ENCODE measurements around the gene PRKG1. TPM values are rescaled to one million over a fixed set of nuclear protein-coding genes. Genes with fewer than 3 reads are reported as not detected.

The PRKG1 gene
- total and polyA plus RNA-seq, 2 of the 4 experiments (the other 2 are of a cell fraction): 3.5 to 18.3 TPM

DNA sequence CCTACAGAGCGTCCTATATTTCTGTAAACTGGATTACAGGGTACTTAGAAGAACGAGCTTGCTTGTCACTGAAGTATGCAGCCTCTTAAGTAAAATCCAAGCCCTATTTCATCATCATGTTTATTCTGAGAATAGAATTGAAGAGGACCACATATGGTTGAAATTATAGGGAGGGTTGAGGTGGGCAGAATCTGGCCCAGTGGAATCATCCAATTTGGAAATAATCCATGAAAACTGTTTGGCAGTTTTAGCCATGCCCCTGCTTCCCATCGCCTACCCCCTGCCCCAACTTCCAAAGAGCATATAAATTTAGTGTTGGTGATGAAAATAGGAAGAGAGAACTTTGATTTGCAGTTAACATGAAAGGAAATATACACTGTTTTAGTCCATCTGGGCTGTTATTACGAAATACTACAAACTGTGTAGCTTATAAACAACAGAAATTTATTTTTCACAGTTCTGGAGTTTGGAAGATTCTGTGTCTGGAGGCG is 150.4 kb downstream of the PRKG1 start:
- DNase-seq (peak; percentile 88), ATAC-seq (ENCODE audit: low read depth) (peak; percentile 88)
- no TSS peak for BruUV-seq (replicated peaks)
- peaks cover 17 to 41% of the 10 kb centered on the region in 2 experiments for H3K79me1 ChIP-seq (ENCODE audit: low read depth in 1 of 2, low read length in 2 of 2)
- H3K4ac ChIP-seq (ENCODE audit: low read depth, low read length): peak overlapping the region; percentile 90
- ChIA-PET CTCF (interaction anchor here (0.7 kb wide), 1 partner anchor 8 kb away, joined by 3 read pairs; no protein-coding TSS in a partner anchor), POLR2A (ENCODE audit: unreplicated experiment) (no interaction called here)
- no peak overlapping the region for H2AFZ ChIP-seq (replicated peaks; ENCODE audit: low read length, poor library complexity)
- H3K56ac ChIP-seq (ENCODE audit: extremely low read depth, insufficient read depth, low read length): peak overlapping the region; percentile 77; the same call in 1 of the 2 replicates
- H4K8ac ChIP-seq (ENCODE audit: low read depth in 2 of 2, low read length in 2 of 2): peak overlapping the region; percentile 72 to 83; a peak in 3 of 4 replicates
- WGBS, 2 experiments (ENCODE audit: extremely low coverage in 2 of 2, insufficient read length in 1 of 2): no CpG with 5 or more reads among the region's 5 CpGs
- peak overlapping the region; percentile 67 for H3K9ac ChIP-seq (ENCODE audit: low read depth, low read length)
- peak overlapping the region; percentile 99; the same call in 1 of the 2 replicates for H3K27ac ChIP-seq (ENCODE audit: insufficient read depth, low read length)
- H2AK5ac ChIP-seq (ENCODE audit: low read depth, low read length): peak overlapping the region; percentile 62; the same call in 1 of the 2 replicates
- peak overlapping the region; percentile 92 for H2BK120ac ChIP-seq (ENCODE audit: low read depth, low read length)
- no peaks in the 10 kb centered on the region for H3K9me3 ChIP-seq (ENCODE audit: control insufficient read depth, insufficient read depth, low read length)
- peak overlapping the region; percentile 85 for H3K4me2 ChIP-seq (ENCODE audit: low read depth, low read length)
- intact Hi-C loops (cut with micrococcal nuclease): loop anchor here (5.0 kb wide), 1 partner anchor 232 kb away; no protein-coding TSS in a partner anchor
- no peak overlapping the region for H3K4me3 ChIP-seq (ENCODE audit: insufficient read depth, low read depth, low read length)
- no peaks in the 10 kb centered on the region for H4K20me1 ChIP-seq (ENCODE audit: insufficient read depth, low read length)
- no peaks in the 10 kb centered on the region for H3K27me3 ChIP-seq (ENCODE audit: control insufficient read depth, insufficient read depth, low read length)
- H4K5ac ChIP-seq (ENCODE audit: low read depth, low read length): peak overlapping the region; percentile 83
- in situ Hi-C loops (cut with MboI; ENCODE audit: low sequenced_read_pairs): no loop called here
- peak overlapping the region; percentile 87 for H2BK20ac ChIP-seq (ENCODE audit: low read depth, low read length)
- H2BK15ac ChIP-seq (ENCODE audit: low read depth, low read length): peak overlapping the region; percentile 73; the same call in 2 of the 3 replicates
- H3K18ac ChIP-seq (ENCODE audit: low read depth, low read length): peak overlapping the region; percentile 94
- peak overlapping the region; percentile 70; the same call in 1 of the 2 replicates for H3K14ac ChIP-seq (replicated peaks; ENCODE audit: low read depth, low read length)
- dilution Hi-C loops (cut with HindIII; ENCODE audit: low sequenced_read_pairs, unreplicated experiment): no loop called here
- H3K36me3 ChIP-seq (ENCODE audit: control insufficient read depth, insufficient read depth, low read length): no peaks in the 10 kb centered on the region
- H2BK5ac ChIP-seq (ENCODE audit: low read depth, low read length, poor library complexity, severe bottlenecking): peak overlapping the region; percentile 94
- peaks cover 8% of the 10 kb centered on the region for H3K9me1 ChIP-seq (ENCODE audit: insufficient read depth, low read length)
- peak overlapping the region; percentile 69; the same call in 1 of the 2 replicates for H3K23ac ChIP-seq (ENCODE audit: low read depth, low read length)
- H3K4me1 ChIP-seq (ENCODE audit: control insufficient read depth, insufficient read depth, low read length): peaks cover 9% of the 10 kb centered on the region
- peak overlapping the region; percentile 92 for H4K91ac ChIP-seq (ENCODE audit: insufficient read depth, low read depth, low read length)
- H2AK9ac ChIP-seq (replicated peaks; ENCODE audit: low read depth, low read length, poor library complexity): peak overlapping the region; percentile 84
- TF ChIP-seq, protein P1, sequence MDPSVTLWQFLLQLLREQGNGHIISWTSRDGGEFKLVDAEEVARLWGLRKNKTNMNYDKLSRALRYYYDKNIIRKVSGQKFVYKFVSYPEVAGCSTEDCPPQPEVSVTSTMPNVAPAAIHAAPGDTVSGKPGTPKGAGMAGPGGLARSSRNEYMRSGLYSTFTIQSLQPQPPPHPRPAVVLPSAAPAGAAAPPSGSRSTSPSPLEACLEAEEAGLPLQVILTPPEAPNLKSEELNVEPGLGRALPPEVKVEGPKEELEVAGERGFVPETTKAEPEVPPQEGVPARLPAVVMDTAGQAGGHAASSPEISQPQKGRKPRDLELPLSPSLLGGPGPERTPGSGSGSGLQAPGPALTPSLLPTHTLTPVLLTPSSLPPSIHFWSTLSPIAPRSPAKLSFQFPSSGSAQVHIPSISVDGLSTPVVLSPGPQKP (IDR thresholded peaks at IDR 0.05; ENCODE audit: borderline replicate concordance, low read depth, low read length): no peak
- no peak for TF ChIP-seq BHLHE40 (IDR thresholded peaks at IDR 0.05; ENCODE audit: low read depth, low read length)
- TF ChIP-seq MAZ (IDR thresholded peaks at IDR 0.05; ENCODE audit: borderline replicate concordance, low read depth, low read length): no peak
- peak; percentile 87 for TF ChIP-seq CEBPB (IDR thresholded peaks at IDR 0.05; ENCODE audit: low read depth, low read length)
- TF ChIP-seq RFX5 (IDR thresholded peaks at IDR 0.05; ENCODE audit: low read depth, low read length): no peak
- TF ChIP-seq CTCF (conservative IDR thresholded peaks at IDR 0.05; ENCODE audit: low read depth, low read length): no peak
- TF ChIP-seq FOS (IDR thresholded peaks at IDR 0.05; ENCODE audit: low read depth, low read length): no peak
- no peak for TF ChIP-seq MXI1 (IDR thresholded peaks at IDR 0.05; ENCODE audit: borderline replicate concordance, low read depth, low read length)
